Liver (tissue), 9 donors: Measurements from ENCODE around the gene GRB2. TPM values are rescaled to one million over a fixed set of nuclear protein-coding genes. Genes with fewer than 3 reads are reported as not detected.

Experiments used
- DNase-seq: peaks from one replicate; pipeline ENCODE4 v3.0.0-alpha.2; 2017; ENCODE audit warnings: low spot score
- H3K27ac ChIP-seq, 2 donors: one replicate each; pipeline ENCODE4 v1.7.0; 2013; ENCODE audit warnings: inconsistent platforms in 2 of 2, low read length in 2 of 2, control low read depth in 1 of 2, low read depth in 1 of 2, mild to moderate bottlenecking in 1 of 2
- H3K27me3 ChIP-seq, 4 donors: one replicate each; pipeline versions ENCODE4 v1.6.1 to v1.7.0; 2013; ENCODE audit warnings: low read length in 3 of 4, inconsistent platforms in 1 of 4, mild to moderate bottlenecking in 1 of 4, moderate library complexity in 1 of 4; ENCODE audit not compliant: control insufficient read depth in 4 of 4, insufficient read depth in 4 of 4
- H3K36me3 ChIP-seq, 4 donors: one replicate each; pipeline versions ENCODE4 v1.6.1 to v1.7.0; 2013; ENCODE audit warnings: low read length in 3 of 4, mild to moderate bottlenecking in 3 of 4, low read depth in 1 of 4, moderate library complexity in 1 of 4; ENCODE audit not compliant: control insufficient read depth in 4 of 4, insufficient read depth in 3 of 4
- H3K4me1 ChIP-seq, 4 donors: one replicate each; pipeline versions ENCODE4 v1.6.1 to v1.7.0; 2013; ENCODE audit warnings: low read length in 3 of 4, mild to moderate bottlenecking in 3 of 4, moderate library complexity in 1 of 4; ENCODE audit not compliant: control insufficient read depth in 4 of 4, insufficient read depth in 4 of 4
- H3K4me3 ChIP-seq, 3 donors: one replicate each; pipeline versions ENCODE4 v1.6.1 to v1.7.0; 2013; ENCODE audit warnings: low read length in 3 of 3, control low read depth in 1 of 3, low read depth in 1 of 3, mild to moderate bottlenecking in 1 of 3
- H3K9ac ChIP-seq, 2 donors: one replicate each; pipeline ENCODE4 v1.7.0; 2013; ENCODE audit warnings: low read length in 2 of 2, mild to moderate bottlenecking in 2 of 2, moderate library complexity in 2 of 2, control low read depth in 1 of 2, low read depth in 1 of 2
- H3K9me3 ChIP-seq, 4 donors: one replicate each; pipeline versions ENCODE4 v1.6.1 to v1.7.0; 2013; ENCODE audit warnings: low read length in 3 of 4; ENCODE audit not compliant: control insufficient read depth in 4 of 4
- ATF3 ChIP-seq: IDR thresholded peaks from 2 replicates; pipeline ENCODE4 v1.6.1; 2016; ENCODE audit warnings: antibody characterized with exemption
- FOXA2 ChIP-seq: IDR thresholded peaks from 2 replicates; pipeline ENCODE4 v1.6.1; 2016; ENCODE audit warnings: antibody characterized with exemption
- HNF4G ChIP-seq: IDR thresholded peaks from 2 replicates; pipeline ENCODE4 v1.6.1; 2016; ENCODE audit warnings: antibody characterized with exemption
- NR2F2 ChIP-seq: IDR thresholded peaks from 2 replicates; pipeline ENCODE4 v1.6.1; 2016; ENCODE audit warnings: antibody characterized with exemption
- RXRA ChIP-seq, 2 donors: IDR thresholded peaks; 2 replicates each; pipeline ENCODE4 v1.6.1; 2017 to 2018; ENCODE audit warnings: antibody characterized with exemption in 2 of 2, mild to moderate bottlenecking in 1 of 2
- TAF1 ChIP-seq: conservative IDR thresholded peaks from 2 replicates; pipeline ENCODE4 v1.6.1; 2016; ENCODE audit warnings: antibody characterized with exemption, mild to moderate bottlenecking
- YY1 ChIP-seq: IDR thresholded peaks from 2 replicates; pipeline ENCODE4 v1.6.1; 2016; ENCODE audit warnings: antibody characterized with exemption, mild to moderate bottlenecking
- WGBS: extraction: QIAGEN DNeasy Blood & Tissue Kit; methylation state at CpG from one replicate; pipeline ENCODE4 v1.1.7; 2013; 5-methylcytosine and 5-hydroxymethylcytosine counted together
- polyA plus RNA-seq, 2 donors: library from polyadenylated mRNA; stranded (reverse) in 1 of 2; unstranded in 1 of 2; fragments of 200-250 nt in 1 of 2; fragments of >200 nt in 1 of 2; fragmentation: Nextera tagmentation in 1 of 2; extraction: Ambion mirVana in 1 of 2; gene quantifications; one replicate each; pipeline versions ENCODE4 v1.2.1 to v1.2.3, GENCODE V29; 2013 to 2015
- total RNA-seq, 2 donors: library from RNA; depleted of rRNA; stranded (reverse); fragments of >200 nt; gene quantifications; one replicate each; pipeline ENCODE4 v1.2.3, GENCODE V29; 2014
- TF ChIP-seq, protein P1 (sequence below): IDR thresholded peaks from 2 replicates; pipeline ENCODE4 v1.6.1; 2016; ENCODE audit warnings: antibody characterized with exemption, mild to moderate bottlenecking
- TF ChIP-seq, protein P2 (sequence below): fragments of 150-350 bp; IDR thresholded peaks from 2 replicates; pipeline ENCODE4 v1.5.1; 2017; ENCODE audit warnings: improper control_type of control experiment, low read depth, low read length; ENCODE audit not compliant: missing input control
- donor health status: healthy.
- donor health status: healthy.
- donor health status: healthy.
- donor health status: healthy.
- donor health status: healthy.

The GRB2 gene
- total and polyA plus RNA-seq, 4 donors = 36.0 to 91.8 (median 49.6) TPM

GRCh38 chr17:75326226-75326848, 79.1 kb downstream of the GRB2 start:
- WGBS = 80% methylated on average over 5 of the region's 5 CpGs
- no peak for DNase-seq
- no peak for TF ChIP-seq FOXA2
- TF ChIP-seq, protein P1, sequence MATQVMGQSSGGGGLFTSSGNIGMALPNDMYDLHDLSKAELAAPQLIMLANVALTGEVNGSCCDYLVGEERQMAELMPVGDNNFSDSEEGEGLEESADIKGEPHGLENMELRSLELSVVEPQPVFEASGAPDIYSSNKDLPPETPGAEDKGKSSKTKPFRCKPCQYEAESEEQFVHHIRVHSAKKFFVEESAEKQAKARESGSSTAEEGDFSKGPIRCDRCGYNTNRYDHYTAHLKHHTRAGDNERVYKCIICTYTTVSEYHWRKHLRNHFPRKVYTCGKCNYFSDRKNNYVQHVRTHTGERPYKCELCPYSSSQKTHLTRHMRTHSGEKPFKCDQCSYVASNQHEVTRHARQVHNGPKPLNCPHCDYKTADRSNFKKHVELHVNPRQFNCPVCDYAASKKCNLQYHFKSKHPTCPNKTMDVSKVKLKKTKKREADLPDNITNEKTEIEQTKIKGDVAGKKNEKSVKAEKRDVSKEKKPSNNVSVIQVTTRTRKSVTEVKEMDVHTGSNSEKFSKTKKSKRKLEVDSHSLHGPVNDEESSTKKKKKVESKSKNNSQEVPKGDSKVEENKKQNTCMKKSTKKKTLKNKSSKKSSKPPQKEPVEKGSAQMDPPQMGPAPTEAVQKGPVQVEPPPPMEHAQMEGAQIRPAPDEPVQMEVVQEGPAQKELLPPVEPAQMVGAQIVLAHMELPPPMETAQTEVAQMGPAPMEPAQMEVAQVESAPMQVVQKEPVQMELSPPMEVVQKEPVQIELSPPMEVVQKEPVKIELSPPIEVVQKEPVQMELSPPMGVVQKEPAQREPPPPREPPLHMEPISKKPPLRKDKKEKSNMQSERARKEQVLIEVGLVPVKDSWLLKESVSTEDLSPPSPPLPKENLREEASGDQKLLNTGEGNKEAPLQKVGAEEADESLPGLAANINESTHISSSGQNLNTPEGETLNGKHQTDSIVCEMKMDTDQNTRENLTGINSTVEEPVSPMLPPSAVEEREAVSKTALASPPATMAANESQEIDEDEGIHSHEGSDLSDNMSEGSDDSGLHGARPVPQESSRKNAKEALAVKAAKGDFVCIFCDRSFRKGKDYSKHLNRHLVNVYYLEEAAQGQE = no peak
- TF ChIP-seq NR2F2 = no peak
- TF ChIP-seq HNF4G = no peak
- no peak for TF ChIP-seq ATF3
- Histone ChIP-seq H3K27me3 (no peaks in the 10 kb centered on the region), H3K9me3 (no peaks in the 10 kb centered on the region), H3K4me3 (no peak overlapping the region), H3K36me3 (peaks cover 0 to 7% (median 1%) of the 10 kb centered on the region in 4 donors), H3K4me1 (peaks cover 0 to 3% (median 1%) of the 10 kb centered on the region in 4 donors), H3K27ac (no peak overlapping the region), H3K9ac (no peak overlapping the region)

- no peak for DNase-seq
- H3K27ac ChIP-seq = no peak overlapping the region
These were observed 79.7 kb downstream of the GRB2 start for GRCh38 chr17:75325827-75326225.

DNA sequence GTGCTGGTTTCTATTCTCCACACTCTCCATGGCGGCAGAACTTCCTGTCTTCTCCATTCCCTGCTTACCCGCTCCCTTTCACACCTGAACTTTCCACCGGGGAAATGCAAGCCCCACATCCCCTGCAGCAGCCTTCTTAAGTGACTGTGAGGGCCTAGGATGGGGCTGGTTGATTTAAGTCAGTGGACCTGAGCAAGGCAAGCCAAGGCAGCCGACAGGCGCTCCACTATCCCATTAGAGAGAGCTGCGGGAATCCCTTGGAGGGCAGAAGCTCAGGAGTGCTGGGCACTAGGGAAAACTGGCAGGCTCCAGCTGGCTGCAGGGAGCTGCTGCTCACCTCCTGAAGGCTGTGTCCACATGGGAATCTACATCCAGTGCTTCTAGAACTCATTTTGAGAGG, 80.1 kb downstream of the GRB2 start:
- Histone ChIP-seq H3K4me3 (no peak overlapping the region), H3K27me3 (no peaks in the 10 kb centered on the region), H3K4me1 (peaks cover 0 to 3% (median 1%) of the 10 kb centered on the region in 4 donors), H3K9ac (no peak overlapping the region), H3K27ac (no peak overlapping the region), H3K9me3 (no peaks in the 10 kb centered on the region), H3K36me3 (peaks cover 0 to 15% (median 4%) of the 10 kb centered on the region in 4 donors)
- TF ChIP-seq, protein P2, sequence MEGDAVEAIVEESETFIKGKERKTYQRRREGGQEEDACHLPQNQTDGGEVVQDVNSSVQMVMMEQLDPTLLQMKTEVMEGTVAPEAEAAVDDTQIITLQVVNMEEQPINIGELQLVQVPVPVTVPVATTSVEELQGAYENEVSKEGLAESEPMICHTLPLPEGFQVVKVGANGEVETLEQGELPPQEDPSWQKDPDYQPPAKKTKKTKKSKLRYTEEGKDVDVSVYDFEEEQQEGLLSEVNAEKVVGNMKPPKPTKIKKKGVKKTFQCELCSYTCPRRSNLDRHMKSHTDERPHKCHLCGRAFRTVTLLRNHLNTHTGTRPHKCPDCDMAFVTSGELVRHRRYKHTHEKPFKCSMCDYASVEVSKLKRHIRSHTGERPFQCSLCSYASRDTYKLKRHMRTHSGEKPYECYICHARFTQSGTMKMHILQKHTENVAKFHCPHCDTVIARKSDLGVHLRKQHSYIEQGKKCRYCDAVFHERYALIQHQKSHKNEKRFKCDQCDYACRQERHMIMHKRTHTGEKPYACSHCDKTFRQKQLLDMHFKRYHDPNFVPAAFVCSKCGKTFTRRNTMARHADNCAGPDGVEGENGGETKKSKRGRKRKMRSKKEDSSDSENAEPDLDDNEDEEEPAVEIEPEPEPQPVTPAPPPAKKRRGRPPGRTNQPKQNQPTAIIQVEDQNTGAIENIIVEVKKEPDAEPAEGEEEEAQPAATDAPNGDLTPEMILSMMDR = no peak
- TF ChIP-seq RXRA (IDR thresholded peaks at IDR 0.05) (no peak), YY1 (no peak), TAF1 (no peak), ATF3 (no peak)
- TF ChIP-seq, protein P1 = no peak
- DNase-seq = no peak
- WGBS = 91% methylated on average over 6 of the region's 6 CpGs

More at GRCh38 chr17:75325827-75326225, 79.7 kb downstream of the GRB2 start:
- H3K4me1 ChIP-seq = peaks cover 0 to 3% (median 1%) of the 10 kb centered on the region in 4 donors
- no peak overlapping the region for H3K9ac ChIP-seq
- peaks cover 0 to 11% (median 2%) of the 10 kb centered on the region in 4 donors for H3K36me3 ChIP-seq
- WGBS = 71% methylated on average over 7 of the region's 7 CpGs
- TF ChIP-seq HNF4G = no peak
- H3K27me3 ChIP-seq = no peaks in the 10 kb centered on the region
- no peaks in the 10 kb centered on the region for H3K9me3 ChIP-seq
- H3K4me3 ChIP-seq = no peak overlapping the region
